ENCODE data around the gene PFN4. TPM values are rescaled to one million over a fixed set of nuclear protein-coding genes. Genes with fewer than 3 reads are reported as not detected.

Gene PFN4
- total RNA-seq, result 0.28 and 0.46 TPM in 2 replicates

DNA sequence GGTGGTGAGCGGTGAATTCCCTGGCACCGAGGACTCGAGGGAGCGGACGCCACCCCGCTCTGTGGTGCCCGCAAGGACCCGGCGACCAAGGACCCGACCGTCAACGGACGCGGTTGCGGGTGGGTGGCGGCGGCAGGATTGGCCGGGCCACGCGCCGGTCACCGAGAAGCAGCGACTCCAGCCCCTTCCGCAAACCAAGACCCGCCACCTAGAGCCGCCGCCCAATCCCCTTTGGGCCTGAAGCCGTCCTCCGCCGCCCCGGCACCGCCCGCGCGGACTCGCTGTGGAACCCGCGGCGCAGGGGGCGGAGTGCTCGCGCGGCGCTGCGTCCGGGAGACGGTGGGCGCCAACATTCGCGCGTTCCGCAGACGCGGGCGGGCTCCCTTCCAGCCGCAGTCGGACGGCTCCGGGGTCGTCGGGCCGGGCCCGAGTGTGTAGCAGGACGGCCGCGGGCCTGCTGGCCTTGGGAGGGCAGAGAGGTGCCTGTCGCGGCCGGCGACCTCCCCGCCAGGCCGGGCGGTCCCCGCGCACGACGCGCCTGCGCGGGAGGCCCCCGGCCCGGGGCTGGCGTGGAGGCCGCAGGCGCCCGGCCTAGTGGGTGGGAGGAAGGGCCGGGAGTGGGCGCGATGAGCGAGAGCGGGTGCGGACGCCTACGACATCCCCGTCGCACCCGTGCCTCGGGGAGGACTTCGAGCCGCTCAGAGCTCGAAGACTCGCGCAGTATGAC, at the start of gene PFN4, which contains the start of gene FAM228B:
PFN4 (minus strand) TSS at position 140 of the 727 bp plus-strand sequence. CDS start 799 bp downstream, outside the sequence.
FAM228B (plus strand) TSS at position 275 of the 727 bp plus-strand sequence. CDS start 893 bp downstream, outside the sequence.

GRCh38 chr2:24084386-24085199, 38.5 kb downstream of the PFN4 start, which contains the start of gene TP53I3:
Gene TP53I3, minus strand, starts transcription at chr2:24084834. Its CDS starts 508 bp downstream, at chr2:24084326.

DNA sequence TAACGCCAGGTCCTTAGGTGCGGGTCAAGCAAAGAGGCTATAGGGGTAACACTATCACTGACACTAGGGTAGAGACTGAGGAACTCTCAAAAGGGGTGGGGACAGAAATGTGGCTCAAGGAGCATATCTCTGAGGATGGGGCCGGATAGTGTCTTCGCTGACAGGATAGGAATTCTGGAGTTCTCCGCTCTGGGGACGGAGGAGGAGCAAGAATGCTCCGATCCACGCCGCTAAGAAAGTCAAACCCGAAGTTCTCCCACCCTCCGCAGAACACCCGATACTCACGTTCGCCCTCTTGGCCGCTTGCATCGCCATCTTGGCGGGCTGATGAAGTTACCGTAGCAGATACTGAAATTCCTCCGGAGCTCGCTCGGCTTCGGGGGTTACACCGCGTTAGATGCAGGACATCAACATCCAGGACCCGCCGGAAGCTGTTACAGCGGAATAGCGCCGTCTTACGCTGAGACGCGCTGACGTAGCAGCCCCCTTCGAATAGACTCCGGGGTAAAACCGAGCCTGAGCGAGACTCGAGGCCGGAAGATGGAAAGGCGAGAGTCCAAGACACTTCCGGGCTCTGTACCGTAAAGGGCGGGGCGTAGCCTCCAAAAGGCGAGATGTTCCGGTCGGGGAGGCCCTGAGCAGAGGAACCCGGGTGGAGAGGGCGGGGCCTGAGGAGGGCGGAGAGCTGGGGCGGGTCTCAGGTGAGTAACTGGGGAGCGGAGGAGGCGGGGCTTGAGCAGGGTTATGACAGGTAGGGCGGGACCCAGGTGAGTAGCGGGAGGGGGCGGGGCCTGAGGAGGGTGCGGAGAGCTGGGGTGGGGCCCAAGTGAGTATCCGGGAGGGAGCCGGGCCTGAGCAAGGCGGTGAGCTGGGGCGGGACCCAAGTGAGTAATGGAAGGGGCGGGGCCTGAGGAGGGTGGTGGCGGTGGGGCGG, 47.0 kb downstream of the PFN4 start, which contains the start of gene SF3B6:
SF3B6 (minus strand) TSS at position 412 of the 934 bp plus-strand sequence; CDS start at position 315, 97 bp downstream.

Other genes with a start within 250 kb of the PFN4 start
- gene ATAD2B, start 196.2 kb downstream of the PFN4 start, total RNA-seq, result 8.6 and 11.2 TPM in 2 replicates
- gene UBXN2A, start 182.9 kb downstream of the PFN4 start, total RNA-seq, result 13.4 and 15.9 TPM in 2 replicates
- gene MFSD2B, start 113.2 kb downstream of the PFN4 start, total RNA-seq, result 0.28 and 0.55 TPM in 2 replicates
- 6.1 and 7.8 TPM in 2 replicates for gene WDCP, start 75.9 kb downstream of the PFN4 start, total RNA-seq
- gene FKBP1B, start 73.6 kb downstream of the PFN4 start, total RNA-seq, result 7.0 and 9.4 TPM in 2 replicates
- gene SF3B6, start 47.0 kb downstream of the PFN4 start, total RNA-seq, result 127 and 139 TPM in 2 replicates
- gene TP53I3, start 38.5 kb downstream of the PFN4 start, total RNA-seq, result 35.7 and 46.9 TPM in 2 replicates
- gene FAM228B, start 135 bp upstream of the PFN4 start, total RNA-seq, result 7.5 and 9.8 TPM in 2 replicates
- under 0.01 and 0.18 TPM in 2 replicates for gene FAM228A, start 51.7 kb upstream of the PFN4 start, total RNA-seq
- gene ITSN2, start 237.2 kb upstream of the PFN4 start, total RNA-seq, result 20.2 and 20.5 TPM in 2 replicates